NT2/D1 (cell line): ENCODE measurements around the gene ARPP19.
"Not testable (repeated sequence)": the region's sequence is repeated elsewhere in the genome, so short reads cannot be mapped to it uniquely, and the experiment has no call there.

ENCODE experiments used
- SUZ12 ChIP-seq: IDR thresholded peaks from 2 replicates; pipeline ENCODE4 v1.6.1; 2011; ENCODE audit not compliant: insufficient read length, insufficient read depth; ENCODE audit errors: extremely low read depth
- YY1 ChIP-seq: IDR thresholded peaks from 2 replicates; pipeline ENCODE4 v1.6.1; 2011; ENCODE audit not compliant: insufficient read length, insufficient read depth
- ZNF274 ChIP-seq: IDR thresholded peaks from 2 replicates; pipeline ENCODE4 v1.6.1; 2011; ENCODE audit warnings: mild to moderate bottlenecking, low read depth, low read length

GRCh38 chr15:52512869-52513268, 56.0 kb downstream of the ARPP19 start:
- not testable (repeated sequence) for TF ChIP-seq ZNF274, SUZ12, YY1
